HEK293T (cell line): ENCODE measurements around the gene YWHAH.

ENCODE experiments used
- ELF4 ChIP-seq: fragments of 450-650 bp; IDR thresholded peaks from 2 replicates; pipeline ENCODE4 v1.6.1; 2017; ENCODE audit warnings: antibody characterized with exemption
- FOXA1 ChIP-seq: fragments of 450-650 bp; IDR thresholded peaks from 2 replicates; pipeline ENCODE4 v1.6.1; 2016; ENCODE audit warnings: mild to moderate bottlenecking
- FOXK2 ChIP-seq: fragments of 450-650 bp; IDR thresholded peaks from 2 replicates; pipeline ENCODE4 v1.6.1; 2016; ENCODE audit warnings: mild to moderate bottlenecking
- FOXM1 ChIP-seq: fragments of 450-650 bp; IDR thresholded peaks from 2 replicates; pipeline ENCODE4 v1.6.1; 2017; ENCODE audit warnings: mild to moderate bottlenecking, borderline replicate concordance
- HDGF ChIP-seq: fragments of 450-650 bp; IDR thresholded peaks from 2 replicates; pipeline ENCODE4 v1.6.1; 2017; ENCODE audit warnings: antibody characterized with exemption, borderline replicate concordance
- L3MBTL2 ChIP-seq: fragments of 450-650 bp; conservative IDR thresholded peaks from 2 replicates; pipeline ENCODE4 v1.6.1; 2016; ENCODE audit warnings: mild to moderate bottlenecking
- PKNOX1 ChIP-seq: fragments of 450-650 bp; IDR thresholded peaks from 2 replicates; pipeline ENCODE4 v1.6.1; 2016
- SP1 ChIP-seq: fragments of 450-650 bp; IDR thresholded peaks from 2 replicates; pipeline ENCODE4 v1.6.1; 2017
- TARDBP ChIP-seq: fragments of 450-650 bp; IDR thresholded peaks from 2 replicates; pipeline ENCODE4 v1.6.1; 2016

- no peak for TF ChIP-seq FOXK2
- no peak for TF ChIP-seq PKNOX1
- no peak for TF ChIP-seq L3MBTL2
- TF ChIP-seq SP1: no peak
- no peak for TF ChIP-seq FOXA1
- TF ChIP-seq HDGF: no peak
- TF ChIP-seq TARDBP: no peak
- no peak for TF ChIP-seq ELF4
- TF ChIP-seq FOXM1: no peak
Measured at GRCh38 chr22:31906086-31906485, 38.2 kb upstream of the YWHAH start.
